GM13977 (cell line): ENCODE data around the gene PGA3.
"Not testable (repeated sequence)": the region's sequence is repeated elsewhere in the genome, so short reads cannot be mapped to it uniquely, and the experiment has no call there.

Source experiments
- DNase-seq: peaks from one replicate; pipeline ENCODE4 v3.0.0; 2012; ENCODE audit warnings: low spot score
- CTCF ChIP-seq: IDR thresholded peaks from 2 replicates; pipeline ENCODE4 v1.5.1; 2012; ENCODE audit warnings: mild to moderate bottlenecking, control low read depth; ENCODE audit not compliant: insufficient read depth; ENCODE audit errors: extremely low read depth, missing control alignments
- in situ Hi-C: fragments of 300-500 bp; cut with MboI; formaldehyde crosslinking; loops from one replicate; pipeline ENCODE4 v1.12.0; 2022; ENCODE audit warnings: low sequenced_read_pairs, low pct_unique_long_range_greater_than_20kb, mixed read lengths, inconsistent platforms; ENCODE audit not compliant: unreplicated experiment

The PGA3 gene

GRCh38 chr11:61202950-61203746 lies at the start of gene PGA3:
Gene PGA3, plus strand, starts transcription at chr11:61203515. Its CDS starts 50 bp downstream, at chr11:61203565.
- in situ Hi-C loops, DNase-seq: not testable (repeated sequence)

- in situ Hi-C loops: no loop called here
- DNase-seq: no peak
- no peak for TF ChIP-seq CTCF
These were observed 49.7 kb upstream of the PGA3 start for GRCh38 chr11:61153593-61154095.

- DNase-seq: no peak
These were observed 48.8 kb upstream of the PGA3 start for GRCh38 chr11:61154528-61154927.

GRCh38 chr11:61155312-61155711 lies 48.0 kb upstream of the PGA3 start:
- no peak for DNase-seq
- in situ Hi-C loops: no loop called here
- no peak for TF ChIP-seq CTCF

More at GRCh38 chr11:61154528-61154927, 48.8 kb upstream of the PGA3 start:
- no peak for TF ChIP-seq CTCF
- in situ Hi-C loops: no loop called here

- no peak for DNase-seq
- no peak for TF ChIP-seq CTCF
- in situ Hi-C loops: no loop called here
These were observed 47.6 kb upstream of the PGA3 start for GRCh38 chr11:61155741-61156140.

GRCh38 chr11:61157743-61158142 lies 45.6 kb upstream of the PGA3 start:
- DNase-seq: no peak
- TF ChIP-seq CTCF: no peak
- in situ Hi-C loops: no loop called here

GRCh38 chr11:61158691-61159381 lies 44.5 kb upstream of the PGA3 start:
- no peak for TF ChIP-seq CTCF
- DNase-seq: no peak
- in situ Hi-C loops: no loop called here
